Smooth muscle cell (in vitro differentiated cells): ENCODE data around the gene CD163. TPM values are rescaled to one million over a fixed set of nuclear protein-coding genes. Genes with fewer than 3 reads are reported as not detected.

Experiments
- DNase-seq: peaks from one replicate; lab custom pipeline; 2025; ENCODE audit not compliant: unreplicated experiment; lab: John Stamatoyannopoulos, UW
- H2AFZ ChIP-seq: fragments of 200-600 bp; sonication (generic); 2 replicates; pipeline ENCODE4 v1.6.0; 2016; ENCODE audit warnings: antibody characterized with exemption, low read depth, mild to moderate bottlenecking
- H3F3A ChIP-seq: fragments of 200-600 bp; sonication (generic); 2 replicates; pipeline ENCODE4 v1.6.0; 2017; ENCODE audit warnings: antibody characterized with exemption, low read depth
- H3K27ac ChIP-seq: fragments of 200-600 bp; sonication (generic); 2 replicates; pipeline ENCODE4 v1.5.1; 2016; ENCODE audit warnings: low read depth, mild to moderate bottlenecking
- H3K27me3 ChIP-seq: fragments of 200-600 bp; sonication (generic); 2 replicates; pipeline ENCODE4 v1.6.1; 2016; ENCODE audit warnings: low read depth, mild to moderate bottlenecking
- H3K36me3 ChIP-seq: fragments of 200-600 bp; sonication (generic); 2 replicates; pipeline ENCODE4 v1.5.1; 2016; ENCODE audit warnings: low read depth
- H3K4me1 ChIP-seq: fragments of 200-600 bp; sonication (generic); 2 replicates; pipeline ENCODE4 v1.5.1; 2016; ENCODE audit warnings: low read depth
- H3K4me2 ChIP-seq: fragments of 200-600 bp; sonication (generic); 2 replicates; pipeline ENCODE4 v1.6.0; 2016; ENCODE audit warnings: mild to moderate bottlenecking
- H3K4me3 ChIP-seq: fragments of 200-600 bp; sonication (generic); 2 replicates; pipeline ENCODE4 v1.5.1; 2016; ENCODE audit warnings: mild to moderate bottlenecking
- H3K79me2 ChIP-seq: fragments of 200-600 bp; sonication (generic); 2 replicates; pipeline ENCODE4 v1.6.0; 2016; ENCODE audit warnings: low read depth, mild to moderate bottlenecking
- H3K9ac ChIP-seq: fragments of 200-600 bp; sonication (generic); 2 replicates; pipeline ENCODE4 v1.6.0; 2016; ENCODE audit warnings: low read depth
- H3K9me3 ChIP-seq: fragments of 200-600 bp; sonication (generic); replicated peaks from 2 replicates; pipeline ENCODE4 v1.5.1; 2016; ENCODE audit warnings: low read depth
- H4K20me1 ChIP-seq: fragments of 200-600 bp; sonication (generic); 2 replicates; pipeline ENCODE4 v1.6.0; 2016; ENCODE audit warnings: low read depth
- CTCF ChIP-seq: fragments of 200-600 bp; sonication (generic); IDR thresholded peaks from 2 replicates; pipeline ENCODE4 v1.5.1; 2017; ENCODE audit warnings: borderline replicate concordance, mild to moderate bottlenecking, antibody characterized with exemption; ENCODE audit not compliant: insufficient read depth, poor library complexity, severe bottlenecking
- WGBS: methylation state at CpG from one replicate; pipeline ENCODE4 v1.1.7; 2016; ENCODE audit warnings: low lambda C conversion rate; 5-methylcytosine and 5-hydroxymethylcytosine counted together
- polyA plus RNA-seq: library from polyadenylated mRNA; unstranded; fragments of >200 nt; fragmentation: Nextera tagmentation; extraction: Ambion mirVana; gene quantifications from 2 replicates; pipeline ENCODE4 v1.2.1, GENCODE V29; 2016
- total RNA-seq: library from RNA; depleted of rRNA; stranded (reverse); fragments of >200 nt; gene quantifications from 2 replicates; pipeline ENCODE4 v1.2.3, GENCODE V29; 2014

The CD163 gene
- total RNA-seq, result not detected in 2 replicates
- polyA plus RNA-seq, result not detected in 2 replicates

- WGBS, result 76% methylated on average over 2 of the region's 2 CpGs
- DNase-seq, result no peak
- H3K9me3 ChIP-seq, result no peaks in the 10 kb centered on the region
- no peaks in the 10 kb centered on the region for H3K36me3 ChIP-seq
- H3K9ac ChIP-seq, result no peak within 1 kb of the TSS
- H3K4me3 ChIP-seq, result no peak within 1 kb of the TSS
- H3F3A ChIP-seq, result no peaks in the 10 kb centered on the region
- no peak within 1 kb of the TSS for H3K4me2 ChIP-seq
- no peak within 1 kb of the TSS for H3K27ac ChIP-seq
- TF ChIP-seq CTCF, result no peak
- no peaks in the 10 kb centered on the region for H4K20me1 ChIP-seq
- no peaks in the 10 kb centered on the region for H3K79me2 ChIP-seq
- no peaks in the 10 kb centered on the region for H3K4me1 ChIP-seq
- H3K27me3 ChIP-seq, result peaks cover 3% of the 10 kb centered on the region
- no peak within 1 kb of the TSS for H2AFZ ChIP-seq
These were observed at the start of gene CD163 for GRCh38 chr12:7503686-7504415. Gene CD163, minus strand, starts transcription at chr12:7503777. Its CDS starts 87 bp downstream, at chr12:7503690.

GRCh38 chr12:7542813-7543212 is 39.2 kb upstream of the CD163 start:
- Histone ChIP-seq H3K4me1 (no peaks in the 10 kb centered on the region), H3K36me3 (no peaks in the 10 kb centered on the region), H3K27ac (no peak overlapping the region), H3K79me2 (no peaks in the 10 kb centered on the region), H3K4me2 (no peak overlapping the region), H3K27me3 (no peaks in the 10 kb centered on the region), H2AFZ (no peak overlapping the region), H4K20me1 (no peaks in the 10 kb centered on the region), H3F3A (no peaks in the 10 kb centered on the region), H3K9ac (no peak overlapping the region), H3K4me3 (no peak overlapping the region), H3K9me3 (no peaks in the 10 kb centered on the region)
- no peak for DNase-seq
- TF ChIP-seq CTCF, result no peak

- Histone ChIP-seq H3K9ac (no peak overlapping the region), H3K9me3 (no peaks in the 10 kb centered on the region), H3K79me2 (no peaks in the 10 kb centered on the region), H3K4me1 (no peaks in the 10 kb centered on the region), H3K36me3 (no peaks in the 10 kb centered on the region), H3K27ac (no peak overlapping the region), H3F3A (no peaks in the 10 kb centered on the region), H3K27me3 (no peaks in the 10 kb centered on the region), H4K20me1 (no peaks in the 10 kb centered on the region), H3K4me3 (no peak overlapping the region), H3K4me2 (no peak overlapping the region), H2AFZ (no peak overlapping the region)
- no peak for TF ChIP-seq CTCF
- no peak for DNase-seq
- WGBS, result 79% methylated on average over 8 of the region's 8 CpGs
These were observed 38.5 kb upstream of the CD163 start for GRCh38 chr12:7542046-7542445.

- WGBS, result 90% methylated on average over 8 of the region's 8 CpGs
- no peaks in the 10 kb centered on the region for H3K27me3 ChIP-seq
These were observed 10.8 kb upstream of the CD163 start for GRCh38 chr12:7514416-7514815.

More at GRCh38 chr12:7514416-7514815, 10.8 kb upstream of the CD163 start:
- no peak for TF ChIP-seq CTCF
- H4K20me1 ChIP-seq, result no peaks in the 10 kb centered on the region
- H3K79me2 ChIP-seq, result no peaks in the 10 kb centered on the region
- H3K4me1 ChIP-seq, result no peaks in the 10 kb centered on the region
- no peaks in the 10 kb centered on the region for H3K9me3 ChIP-seq
- H3K4me2 ChIP-seq, result no peak overlapping the region
- DNase-seq, result no peak
- peaks cover 7% of the 10 kb centered on the region for H3F3A ChIP-seq
- no peak overlapping the region for H3K4me3 ChIP-seq
- no peak overlapping the region for H3K9ac ChIP-seq
- no peaks in the 10 kb centered on the region for H3K36me3 ChIP-seq
- H2AFZ ChIP-seq, result no peak overlapping the region
- no peak overlapping the region for H3K27ac ChIP-seq
